NK-92 treated with Interleukin-12 subunit alpha and Interleukin-12 subunit beta, amount 100 ng/mL, for 24 hours (cell line): Measurements from ENCODE around the gene STARD4.

Source experiments
- DNase-seq: peaks from one replicate; lab custom pipeline; 2025; lab: John Stamatoyannopoulos, UW

Gene STARD4

DNA sequence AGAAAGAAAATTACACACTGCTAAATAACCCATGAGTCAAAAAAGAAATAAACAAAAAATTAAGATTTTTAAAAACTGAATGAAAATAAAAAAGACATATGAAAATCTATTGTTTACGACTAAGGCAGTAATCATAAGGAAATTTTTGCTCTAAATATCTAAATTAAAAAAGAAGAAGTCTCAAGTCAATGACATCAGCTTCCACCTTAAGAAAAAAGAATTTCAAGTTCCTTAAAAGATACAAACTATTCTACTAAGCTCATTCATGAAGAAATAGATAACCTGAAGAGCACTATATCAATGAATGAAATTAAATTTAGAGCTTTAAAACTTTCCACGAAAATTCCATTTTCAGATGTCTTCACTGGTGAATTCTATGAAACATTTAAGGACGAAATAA, 15.7 kb upstream of the STARD4 start:
- no peak for DNase-seq

DNA sequence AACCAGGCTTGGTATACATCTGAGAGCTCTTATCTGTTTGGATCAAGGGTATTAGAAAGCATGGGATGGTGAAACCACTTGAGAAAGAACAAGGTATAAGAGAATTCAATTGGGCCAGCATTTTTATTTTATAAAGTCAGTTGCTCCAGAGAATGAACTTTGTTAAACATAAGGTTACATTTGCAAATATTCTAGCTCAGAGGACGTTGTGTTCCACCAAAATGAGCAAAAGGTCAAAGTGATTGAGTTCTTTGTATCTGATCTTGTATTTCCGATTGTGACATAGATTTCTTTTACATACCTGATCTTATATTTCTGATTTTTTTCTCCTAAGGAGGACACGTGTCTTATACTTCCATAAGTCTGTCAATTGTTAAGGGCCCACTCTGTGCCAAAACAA, 8.6 kb upstream of the STARD4 start:
- no peak for DNase-seq

DNA sequence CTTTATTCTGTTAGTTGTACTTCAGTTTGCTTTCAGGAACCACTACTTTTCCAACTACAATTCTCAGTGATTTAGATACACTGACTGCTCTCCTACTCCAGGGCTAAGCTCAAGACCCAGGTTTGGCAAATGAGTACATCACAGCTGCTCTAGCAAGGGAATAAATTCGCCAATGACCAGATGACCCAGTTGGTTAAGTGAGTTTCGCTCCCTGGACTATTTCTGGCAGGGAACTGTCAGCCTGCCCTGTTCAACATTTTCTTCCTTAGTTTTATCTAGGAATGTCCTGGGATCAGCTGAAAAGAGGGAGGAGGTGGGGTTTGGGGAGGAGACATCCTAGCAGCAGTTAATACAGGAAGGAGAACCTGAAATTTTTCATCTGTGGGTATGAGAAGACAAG, 6.4 kb upstream of the STARD4 start:
- no peak for DNase-seq

DNA sequence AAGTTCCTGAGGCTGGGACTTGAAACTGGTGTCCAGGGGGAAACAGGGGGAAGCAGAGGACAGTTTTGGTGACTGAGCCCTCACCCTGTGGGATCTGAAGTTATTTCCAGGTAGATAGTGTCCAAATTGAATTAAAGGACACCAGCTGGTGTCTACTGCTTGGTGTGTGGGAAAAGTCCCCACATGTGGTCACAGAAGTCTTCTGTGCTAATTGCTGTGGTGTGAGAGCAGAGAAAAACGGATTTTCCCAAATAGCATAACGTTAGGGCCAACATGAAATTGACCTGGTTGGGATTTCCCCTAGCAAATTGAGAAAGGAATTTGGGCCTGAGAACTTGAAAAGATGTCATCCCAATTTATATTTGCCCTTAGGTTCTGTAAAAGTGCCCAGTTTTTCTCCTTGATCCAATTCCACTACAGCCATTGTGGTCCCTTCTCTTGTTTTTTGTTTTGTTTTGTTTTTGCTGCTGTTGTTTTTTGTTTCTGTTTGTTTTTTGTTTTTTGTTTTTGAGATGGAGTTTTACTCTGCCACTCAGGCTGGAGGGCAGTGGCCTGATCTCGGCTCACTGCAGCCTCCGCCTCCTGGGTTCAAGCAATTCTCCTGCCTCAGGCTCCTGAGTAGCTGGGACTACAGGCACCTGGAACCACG, 5.6 kb upstream of the STARD4 start:
- DNase-seq: no peak

DNA sequence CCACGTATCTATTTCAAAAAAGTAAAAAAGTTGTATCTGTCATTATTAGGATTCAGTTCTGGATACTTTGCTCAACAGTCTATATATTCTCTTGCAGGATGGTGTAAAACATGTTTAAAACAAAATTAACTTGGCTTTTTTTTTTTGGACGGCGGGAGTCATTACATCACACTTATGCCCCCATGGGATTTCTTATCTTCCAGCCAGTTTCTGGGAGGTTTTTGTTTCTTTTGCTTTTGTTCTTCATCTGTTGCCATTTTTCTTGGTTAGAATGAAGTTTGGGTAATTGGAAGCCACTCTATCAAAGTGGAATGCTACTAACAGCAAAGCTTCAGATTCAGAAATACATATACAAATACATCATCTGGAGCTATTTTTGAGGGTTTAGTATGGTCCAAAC, 1.8 kb upstream of the STARD4 start:
- no peak for DNase-seq

DNA sequence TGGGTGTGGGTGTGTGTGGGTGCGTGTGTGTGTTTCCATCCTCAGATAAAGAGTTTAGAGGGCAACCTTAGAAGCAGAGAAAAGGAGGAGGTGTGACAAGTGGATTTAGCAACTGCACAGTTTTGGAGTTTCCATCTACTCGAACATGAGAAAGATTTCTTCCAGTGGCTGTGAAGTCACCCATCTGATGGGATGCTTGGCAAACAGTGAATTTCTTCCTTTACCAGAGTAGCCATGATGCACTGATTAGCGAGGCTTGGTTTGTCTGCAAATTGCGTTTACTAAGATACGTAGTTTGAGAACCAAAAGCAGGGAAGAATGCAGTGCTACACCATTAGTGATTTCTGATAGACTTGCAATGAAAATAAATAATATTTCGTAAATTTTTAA, 791 bp upstream of the STARD4 start:
- no peak for DNase-seq

DNA sequence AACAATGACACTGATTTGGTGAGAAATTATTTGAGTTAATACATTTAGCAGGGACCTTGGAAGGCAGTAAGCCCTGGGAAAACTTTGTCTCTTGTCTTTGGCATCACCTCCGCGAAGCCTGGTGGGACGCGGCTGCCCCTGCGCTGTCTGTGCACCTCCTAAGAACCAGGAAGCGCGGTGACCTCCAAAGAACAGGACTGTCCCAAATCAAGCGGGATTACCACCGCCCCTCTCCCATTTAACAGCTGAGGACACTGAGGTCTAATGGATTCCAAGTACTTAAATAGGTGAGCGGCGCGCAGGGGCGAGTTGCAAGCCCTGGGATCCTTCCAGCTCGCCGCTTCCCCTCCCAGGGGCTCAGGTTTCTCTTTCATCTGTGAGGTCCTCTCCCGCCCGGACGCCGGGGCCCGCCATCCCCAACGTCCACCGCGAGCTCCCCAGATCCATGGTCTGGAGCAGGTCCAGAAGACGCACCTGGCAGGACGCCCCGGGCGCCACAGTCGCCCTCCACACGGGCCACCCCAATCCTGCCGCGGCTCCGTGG, 432 bp downstream of the STARD4 start:
- DNase-seq: no peak

DNA sequence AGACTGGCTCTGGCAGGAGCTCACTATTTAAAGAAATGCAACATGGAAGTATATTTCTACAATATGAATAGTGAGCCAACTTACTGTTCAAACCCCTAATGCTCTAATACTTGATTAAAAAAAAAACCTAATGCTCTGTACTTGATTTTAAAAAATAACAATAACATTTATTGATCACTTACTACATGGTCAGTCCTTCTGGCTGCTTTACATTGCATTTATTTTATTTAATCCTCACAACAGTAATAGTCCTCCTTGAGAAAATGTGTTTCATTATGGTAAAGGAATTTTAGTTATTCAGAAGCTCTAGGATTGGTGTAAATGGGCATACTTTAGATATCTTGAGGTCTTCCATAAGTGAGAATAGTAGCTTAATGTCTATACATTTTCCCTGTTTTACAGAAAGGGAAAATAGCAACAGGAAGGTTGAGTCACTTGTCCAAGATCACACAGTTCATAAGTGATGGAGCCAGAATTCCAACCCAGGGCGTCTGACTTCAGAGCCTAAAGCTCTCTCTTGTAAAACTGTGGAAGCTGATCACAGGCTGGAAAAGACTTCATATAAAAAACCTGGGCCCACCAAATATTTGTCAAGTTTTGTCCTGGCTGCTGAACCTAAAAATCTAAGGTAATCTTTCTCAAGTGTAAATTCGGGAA, 1.0 kb downstream of the STARD4 start:
- DNase-seq: no peak

DNA sequence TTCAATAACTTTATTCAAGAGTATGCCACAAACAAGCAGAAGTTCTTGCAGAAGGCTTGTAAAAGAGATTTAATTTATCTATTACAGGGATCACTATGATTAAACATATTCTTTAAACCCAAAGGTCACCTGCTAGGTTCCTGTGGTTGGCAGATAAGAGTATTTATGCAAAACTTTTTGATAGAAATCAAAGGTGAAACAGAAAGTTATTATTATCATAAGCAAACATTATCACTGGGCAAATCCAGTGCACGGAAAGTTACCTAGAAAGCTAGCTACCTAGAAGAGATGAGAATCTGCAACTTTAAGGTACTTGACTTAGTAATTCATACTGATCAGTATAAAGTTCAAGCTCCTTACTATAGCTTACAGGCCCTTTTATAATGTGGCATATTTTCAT, 3.2 kb downstream of the STARD4 start:
- DNase-seq: no peak

DNA sequence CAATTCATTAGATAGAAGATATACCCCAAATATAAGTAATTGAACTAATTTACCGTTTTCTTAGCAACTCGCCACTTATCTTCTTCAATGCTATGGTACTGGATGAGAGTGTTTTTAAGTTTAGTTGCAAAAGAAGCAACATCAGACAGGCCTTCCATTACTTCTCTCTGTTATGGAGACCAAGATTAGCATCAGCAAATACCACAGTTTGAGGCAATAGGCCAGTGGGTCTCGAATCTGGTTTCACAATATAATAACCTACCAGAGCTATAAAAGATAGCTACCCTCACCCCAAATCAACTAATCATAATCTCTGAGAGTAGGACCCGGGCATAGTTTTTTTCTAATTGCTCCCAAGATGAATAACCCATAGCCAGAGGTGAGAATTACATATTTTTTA, 5.1 kb downstream of the STARD4 start:
- no peak for DNase-seq

DNA sequence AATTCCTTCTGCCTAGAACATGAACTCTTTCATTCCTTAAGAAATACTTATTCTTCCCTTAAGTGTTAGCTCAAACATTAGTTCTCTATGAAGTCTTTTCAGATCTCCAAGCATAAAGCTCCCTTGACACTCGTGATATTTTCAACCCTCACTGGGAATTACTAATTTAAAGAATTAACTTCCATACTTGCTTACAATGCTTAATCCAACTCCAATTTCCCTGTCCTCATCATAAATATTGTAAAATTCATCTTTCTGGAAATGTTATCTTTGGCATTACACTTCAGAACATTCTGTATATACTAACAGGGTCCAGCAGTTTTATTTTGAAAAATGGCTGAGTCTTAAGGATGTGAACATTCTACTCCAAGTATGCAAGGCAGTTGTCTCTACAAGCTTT, 7.2 kb downstream of the STARD4 start:
- no peak for DNase-seq

DNA sequence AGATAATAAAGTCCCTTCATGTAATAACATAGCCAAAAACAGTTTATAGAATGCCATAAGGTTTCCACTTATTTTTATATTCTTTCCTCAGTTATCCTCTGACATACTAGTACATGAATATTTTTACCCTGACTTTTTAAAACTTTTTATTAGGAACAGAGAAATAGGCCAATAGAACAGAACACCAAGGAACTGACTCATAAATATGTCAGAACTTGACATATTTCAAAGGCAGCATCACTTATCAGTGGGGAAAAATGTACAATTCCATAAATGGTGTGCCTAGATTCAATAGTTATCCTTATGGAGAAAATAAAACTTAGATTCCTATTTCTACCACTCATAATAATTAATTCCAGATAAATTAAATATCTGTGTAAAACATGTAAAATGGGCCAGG, 9.4 kb downstream of the STARD4 start:
- no peak for DNase-seq

DNA sequence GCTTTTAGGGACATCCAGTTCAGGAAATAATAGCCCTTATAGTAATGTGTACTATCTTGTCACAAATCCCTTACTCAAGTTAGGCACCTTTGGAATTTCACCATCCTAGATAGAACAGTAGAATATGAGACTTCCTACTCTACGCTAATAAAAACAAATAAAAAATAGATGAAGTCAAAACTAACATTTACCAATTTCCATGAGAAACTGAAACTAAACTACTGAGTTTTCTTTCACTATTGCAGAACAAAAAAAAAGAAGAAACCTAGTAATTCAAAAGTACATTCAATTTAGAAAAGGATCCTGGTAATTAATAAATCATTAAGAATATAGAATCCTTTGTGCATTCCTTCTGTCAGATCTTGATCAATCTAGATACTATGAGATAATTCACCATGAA, 14.0 kb downstream of the STARD4 start:
- no peak for DNase-seq

DNA sequence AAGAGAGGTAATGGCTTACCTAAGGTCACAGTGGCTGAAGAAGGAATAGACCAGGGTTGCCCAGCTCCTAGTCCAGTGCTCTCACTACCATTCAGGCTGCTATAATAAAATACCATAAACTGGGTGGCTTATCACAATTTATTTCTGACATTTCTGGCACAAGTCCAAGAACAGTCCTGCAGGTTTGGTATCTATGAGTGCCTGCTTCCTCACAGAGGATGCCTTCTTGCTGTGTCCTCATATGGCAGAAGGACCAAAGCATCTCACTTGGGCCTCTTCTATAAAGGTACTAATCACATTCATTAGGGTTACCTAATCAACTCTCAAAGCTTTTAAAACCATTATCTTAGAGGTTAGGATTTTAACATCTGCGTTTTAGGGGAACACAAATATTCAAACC, 17.2 kb downstream of the STARD4 start:
- no peak for DNase-seq

DNA sequence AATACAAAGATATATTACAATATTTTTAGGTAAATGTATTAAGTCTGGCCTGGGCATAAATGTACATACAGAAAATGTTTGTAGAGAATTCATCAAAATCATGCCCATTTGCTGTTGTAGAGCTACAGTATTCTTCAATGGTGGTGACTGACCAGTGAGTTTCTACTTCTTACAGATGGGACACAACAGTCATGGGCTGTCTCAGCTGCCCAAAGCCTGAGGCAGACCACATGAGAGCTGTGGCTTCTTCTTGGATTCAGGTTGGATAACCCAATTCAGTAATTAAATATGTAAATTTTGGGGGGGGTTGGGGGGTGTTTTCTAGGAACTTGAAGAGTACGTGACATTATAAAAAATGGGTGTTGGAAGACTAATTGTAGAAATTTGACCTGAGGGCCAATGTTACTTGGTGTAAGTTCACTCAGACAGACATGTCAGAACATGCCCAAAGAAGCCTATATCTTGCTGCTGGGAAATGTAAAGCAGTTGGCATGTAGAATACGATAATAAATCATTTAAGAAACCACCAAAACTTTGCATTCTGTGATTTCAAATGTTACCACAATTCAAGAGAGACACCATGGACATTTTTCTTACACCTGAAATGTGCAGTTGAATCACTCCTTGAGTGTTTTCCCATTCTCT, 17.9 kb downstream of the STARD4 start:
- no peak for DNase-seq

DNA sequence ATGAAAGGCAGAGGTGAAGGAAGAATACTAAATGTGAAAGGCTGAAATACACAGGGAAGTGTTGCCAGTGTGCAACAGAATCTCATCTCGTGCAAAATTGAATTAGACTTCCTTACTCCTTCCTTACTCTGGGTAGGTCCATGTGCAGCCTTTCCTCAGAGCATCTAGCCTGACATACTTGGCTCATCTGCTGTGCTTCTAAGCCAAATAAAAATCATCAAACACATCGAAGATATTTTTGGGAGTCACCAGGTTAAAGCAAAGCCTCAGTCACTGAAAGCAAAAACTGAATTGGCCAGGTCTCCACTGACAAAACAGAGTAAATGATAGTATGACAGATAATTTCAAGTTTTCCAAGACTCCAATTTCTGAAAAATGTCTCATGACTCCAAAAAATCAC, 19.3 kb downstream of the STARD4 start:
- DNase-seq: no peak

DNA sequence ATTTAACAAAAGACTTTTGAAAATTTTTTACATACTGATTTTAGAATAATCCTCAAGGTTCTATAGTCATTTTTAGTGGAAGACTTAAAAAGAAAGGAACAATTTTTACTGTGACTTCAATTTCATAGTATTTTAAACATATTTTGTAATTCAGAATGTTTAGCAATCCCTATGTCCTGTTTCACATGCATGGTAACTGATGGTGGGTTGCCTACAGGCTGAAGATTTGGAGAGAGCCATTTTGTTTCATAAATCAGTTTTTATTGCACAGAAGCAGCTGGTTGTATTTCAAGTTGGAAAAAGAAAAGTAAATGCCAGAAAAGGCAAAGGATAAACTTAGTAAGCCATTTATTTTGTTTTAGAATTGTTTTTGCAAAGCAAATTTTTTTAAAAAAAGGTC, 24.0 kb downstream of the STARD4 start:
- no peak for DNase-seq

DNA sequence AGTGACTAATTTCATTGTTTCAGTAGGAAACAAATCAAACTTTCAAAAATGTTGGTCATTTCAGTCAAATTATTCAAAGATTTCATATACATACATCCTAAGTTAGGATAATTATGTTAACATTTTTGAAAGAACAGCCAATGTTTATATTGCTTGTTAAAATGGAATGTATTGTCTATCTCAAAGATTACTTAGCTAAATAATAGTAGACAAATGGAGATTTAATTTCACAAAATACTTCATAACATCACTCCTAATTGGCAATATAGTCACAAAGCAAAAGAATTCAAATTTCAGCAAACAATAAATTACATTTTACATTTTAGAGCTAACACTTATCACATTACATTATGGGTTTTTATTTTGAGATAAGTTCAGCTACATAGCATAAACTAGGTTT, 25.4 kb downstream of the STARD4 start:
- no peak for DNase-seq

DNA sequence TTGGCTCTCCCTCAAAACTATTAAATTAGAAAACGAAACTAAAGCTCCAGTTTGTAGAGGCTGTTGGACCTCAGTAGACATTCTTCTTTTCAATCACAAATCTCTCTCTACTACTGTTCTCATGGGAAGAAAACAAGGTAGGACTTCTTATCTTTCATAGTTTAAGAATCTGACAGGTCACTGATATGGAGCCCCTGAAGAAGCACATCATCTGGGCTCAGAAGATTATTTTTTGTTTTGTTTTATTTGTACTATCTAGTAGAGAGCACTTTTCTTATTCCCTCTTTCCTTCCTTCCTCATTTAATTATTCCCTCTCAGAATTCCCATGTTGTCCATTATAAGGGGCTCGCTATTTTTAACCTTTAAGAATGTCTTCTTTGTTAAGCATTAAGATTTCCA, 26.3 kb downstream of the STARD4 start:
- DNase-seq: no peak

DNA sequence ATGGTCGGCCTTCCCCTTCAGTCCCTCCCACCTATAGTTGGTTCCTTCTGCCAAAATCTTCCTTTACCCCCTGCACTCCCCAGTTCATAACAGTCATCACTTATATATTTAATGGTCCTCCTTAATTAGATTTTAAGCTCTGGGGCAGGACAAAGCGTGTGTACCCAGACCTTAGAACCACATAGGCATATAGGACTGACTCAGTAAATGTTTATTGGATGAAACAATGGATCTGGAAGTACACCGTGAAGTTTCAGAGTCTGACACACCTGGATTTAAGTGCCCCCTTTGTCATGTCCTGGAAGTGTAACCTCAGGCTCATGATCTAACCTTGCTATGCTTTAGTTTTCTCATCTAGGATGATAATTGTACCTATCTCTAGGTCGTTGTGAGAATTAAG, 32.0 kb downstream of the STARD4 start:
- no peak for DNase-seq

DNA sequence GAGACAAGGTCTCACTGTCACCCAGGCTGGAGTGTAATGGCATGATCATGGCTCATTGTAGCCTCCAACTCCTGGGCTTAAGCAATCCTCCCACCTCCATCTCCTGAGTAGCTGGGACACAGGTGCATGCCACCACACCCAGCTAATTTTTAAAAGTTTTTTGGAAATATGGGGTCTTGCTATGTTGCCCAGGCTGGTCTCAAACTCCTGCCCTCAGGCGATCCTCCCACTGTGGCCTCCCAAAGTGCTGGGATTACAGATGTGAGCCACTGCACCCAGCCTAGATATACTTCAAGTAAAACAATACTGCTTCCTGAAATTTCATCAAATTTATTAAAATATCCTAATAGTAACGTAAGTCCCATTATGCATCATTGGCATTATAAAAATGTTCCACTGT, 33.4 kb downstream of the STARD4 start:
- DNase-seq: no peak

DNA sequence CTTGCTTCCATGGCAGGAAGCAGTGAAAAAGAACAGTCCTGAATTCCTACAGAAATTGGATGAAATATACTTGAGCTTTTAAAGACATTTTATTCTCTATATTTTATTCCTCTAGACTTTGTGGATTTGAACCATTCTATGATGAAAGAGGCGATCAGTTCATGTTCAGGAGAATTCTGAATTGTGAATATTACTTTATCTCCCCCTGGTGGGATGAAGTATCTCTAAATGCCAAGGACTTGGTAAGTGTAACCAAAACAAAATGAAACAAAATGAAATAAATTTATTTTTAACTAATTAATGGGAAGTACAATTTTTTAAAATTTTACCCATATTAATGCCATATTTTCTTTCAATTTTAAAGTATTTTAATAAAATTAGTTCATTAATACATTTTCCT, 34.1 kb downstream of the STARD4 start:
- no peak for DNase-seq

DNA sequence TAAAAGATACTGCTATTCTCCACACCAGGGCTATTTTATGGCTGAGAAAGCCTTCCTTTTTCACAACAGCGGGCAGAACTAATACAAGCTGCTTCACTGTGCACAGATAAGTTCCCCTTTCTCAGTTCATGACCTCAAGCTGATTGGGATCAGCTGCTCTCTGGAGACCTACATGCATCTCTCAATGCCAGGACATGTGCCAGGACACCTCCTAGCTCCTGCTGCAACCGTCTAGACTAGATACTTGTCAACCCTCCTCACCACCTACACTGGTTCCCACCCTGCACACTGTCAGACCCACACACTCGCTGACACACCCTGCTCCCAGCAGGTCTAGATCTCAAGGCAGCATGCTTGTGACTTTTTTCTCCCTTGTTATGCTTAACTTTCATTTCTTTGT, 39.8 kb downstream of the STARD4 start:
- DNase-seq: no peak

DNA sequence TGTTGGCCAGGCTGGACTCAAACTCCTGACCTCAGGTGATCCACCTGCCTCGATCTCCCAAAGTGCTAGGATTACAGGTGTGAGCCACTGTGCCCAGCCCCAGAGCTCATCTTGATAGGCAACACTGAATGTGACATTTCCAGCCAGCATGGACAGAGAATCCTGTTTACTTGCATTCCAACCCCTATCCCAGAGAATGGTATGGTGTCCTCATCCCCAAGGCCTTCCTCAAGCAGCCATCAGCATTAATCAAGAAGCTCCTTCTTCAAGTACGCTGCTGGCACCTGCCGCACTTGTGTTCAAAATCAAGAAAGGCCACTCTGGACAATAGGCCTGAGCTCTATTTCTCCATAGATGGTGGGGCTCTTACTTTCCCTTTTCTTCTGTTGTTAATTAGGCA, 40.2 kb downstream of the STARD4 start:
- no peak for DNase-seq
